Mammary epithelial cell (primary cell): Measurements from ENCODE around the gene UBE3C.

Experiments used
- CTCF ChIP-seq, 2 donors: IDR thresholded peaks in 1 of 2; conservative IDR thresholded peaks in 1 of 2; 2 replicates each; pipeline ENCODE4 v1.5.1; 2011 to 2012; ENCODE audit warnings: inconsistent platforms in 2 of 2, low read length in 2 of 2, mild to moderate bottlenecking in 2 of 2, control low read depth in 1 of 2, low read depth in 1 of 2; ENCODE audit not compliant: insufficient read depth in 1 of 2; ENCODE audit errors: extremely low read depth in 1 of 2
- EZH2 ChIP-seq: IDR thresholded peaks from 2 replicates; pipeline ENCODE4 v1.6.1; 2012; ENCODE audit warnings: low read length, inconsistent platforms, borderline replicate concordance

- TF ChIP-seq CTCF (conservative IDR thresholded peaks at IDR 0.05 in 1 of 2, IDR thresholded peaks at IDR 0.05 in 1 of 2; ENCODE audit: extremely low read depth in 1 of 2, insufficient read depth in 1 of 2, low read depth in 1 of 2, low read length in 2 of 2) (no peak), EZH2 (no peak)
Measured at GRCh38 chr7:157089100-157089610, 49.6 kb upstream of the UBE3C start.
